NCI-H2081 (cell line): Measurements from ENCODE around the gene SMG6.

Experiments
- DNase-seq, 2 experiments: peaks; one replicate each; lab custom pipeline; 2025; lab: John Stamatoyannopoulos, UW

Gene SMG6

DNA sequence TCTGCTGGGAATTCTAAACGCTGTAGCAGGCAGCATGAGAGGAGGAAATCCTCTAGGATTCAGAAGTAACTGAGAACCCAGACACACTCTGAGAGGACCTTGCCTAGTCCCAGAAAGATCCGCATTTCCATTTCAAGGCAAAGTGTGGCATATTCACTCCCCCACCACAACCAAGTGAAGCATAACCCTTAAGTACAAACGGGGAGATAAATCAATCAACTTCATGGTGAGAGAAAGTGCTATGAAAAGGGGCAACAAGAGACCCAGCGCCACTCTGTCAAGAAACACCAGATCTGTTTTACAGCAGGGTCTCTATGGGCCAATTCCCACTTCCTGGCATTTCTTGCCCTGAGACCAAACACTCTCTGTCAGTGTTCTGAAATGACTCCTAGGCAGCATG is 68.3 kb downstream of the SMG6 start:
- no peak for DNase-seq

DNA sequence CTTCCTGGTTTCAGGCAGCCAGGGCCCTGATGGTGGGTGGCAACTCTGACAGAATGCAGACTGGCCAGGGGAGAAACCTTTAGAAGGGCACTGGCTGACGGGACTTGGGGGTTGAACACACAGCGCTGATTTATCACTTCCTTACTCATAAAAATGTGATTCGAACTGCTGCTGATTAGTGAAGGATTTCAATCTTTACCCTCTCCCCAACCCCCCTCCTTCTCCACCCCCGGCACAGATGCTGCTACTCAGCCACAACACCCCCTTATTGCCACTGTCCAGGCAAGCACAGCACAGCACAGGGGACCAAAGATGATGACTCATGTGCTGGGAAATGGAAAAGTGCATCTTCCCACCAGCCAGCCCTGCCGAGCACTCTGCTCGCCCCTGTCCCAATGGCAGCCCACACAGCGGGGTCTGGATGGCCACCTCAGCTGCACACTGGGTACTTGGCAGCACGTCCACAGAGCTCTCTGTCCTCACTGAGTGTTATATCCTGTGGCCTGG is 70.1 kb downstream of the SMG6 start:
- no peak for DNase-seq

DNA sequence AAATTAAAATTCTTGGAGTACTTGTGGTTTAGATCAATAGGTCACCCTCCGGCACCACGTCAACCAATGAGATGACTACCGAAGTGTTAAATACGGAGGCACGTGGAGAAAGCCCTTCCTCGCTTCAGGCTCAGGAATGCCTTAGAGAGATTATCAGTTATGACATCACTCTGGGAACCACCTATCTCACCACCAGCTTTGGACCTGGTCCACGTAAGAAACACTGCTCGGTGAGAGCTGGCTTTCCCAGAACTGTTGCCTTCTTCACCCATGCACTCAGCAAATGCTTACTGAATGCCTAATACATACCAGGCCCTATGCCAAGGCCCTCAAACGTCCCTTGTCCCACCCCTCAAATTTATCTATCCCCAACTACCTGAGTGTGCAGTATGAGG is 71.3 kb downstream of the SMG6 start:
- no peak for DNase-seq

GRCh38 chr17:2230877-2231276 is 72.7 kb downstream of the SMG6 start:
- no peak for DNase-seq

DNA sequence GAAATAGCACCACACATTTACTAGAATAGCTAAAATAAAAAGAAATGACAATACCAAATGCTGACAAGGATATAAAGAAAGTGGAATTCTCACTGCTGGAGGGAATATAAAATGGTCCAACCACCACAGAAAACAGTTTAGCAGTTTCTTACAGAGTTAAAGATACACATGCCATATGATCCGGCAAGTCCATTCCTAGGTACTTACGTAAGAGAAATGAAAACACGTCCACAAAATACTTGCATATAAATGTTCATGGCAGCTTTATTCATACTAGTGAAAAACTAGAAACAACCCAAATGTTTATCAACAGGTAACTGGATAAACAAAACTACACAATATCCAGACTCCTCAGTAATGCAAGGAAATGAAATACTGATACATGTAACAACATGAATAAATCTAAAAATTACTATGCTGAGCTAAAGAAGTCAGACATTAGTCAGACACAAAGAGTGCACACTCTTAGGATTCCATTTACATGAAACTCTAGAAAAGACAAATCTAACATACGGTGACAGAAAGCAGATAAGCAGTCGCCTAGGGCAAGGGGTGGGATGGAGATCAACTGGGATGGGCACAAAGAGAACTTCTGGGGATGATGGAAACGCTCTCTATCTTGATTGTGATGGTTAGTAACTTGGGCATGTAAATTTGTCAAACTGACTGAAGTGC is 76.4 kb downstream of the SMG6 start:
- DNase-seq = no peak

GRCh38 chr17:2223617-2223927 is 80.0 kb downstream of the SMG6 start:
- no peak for DNase-seq

- DNase-seq = no peak
Measured at GRCh38 chr17:2222901-2223616, 80.5 kb downstream of the SMG6 start.

DNA sequence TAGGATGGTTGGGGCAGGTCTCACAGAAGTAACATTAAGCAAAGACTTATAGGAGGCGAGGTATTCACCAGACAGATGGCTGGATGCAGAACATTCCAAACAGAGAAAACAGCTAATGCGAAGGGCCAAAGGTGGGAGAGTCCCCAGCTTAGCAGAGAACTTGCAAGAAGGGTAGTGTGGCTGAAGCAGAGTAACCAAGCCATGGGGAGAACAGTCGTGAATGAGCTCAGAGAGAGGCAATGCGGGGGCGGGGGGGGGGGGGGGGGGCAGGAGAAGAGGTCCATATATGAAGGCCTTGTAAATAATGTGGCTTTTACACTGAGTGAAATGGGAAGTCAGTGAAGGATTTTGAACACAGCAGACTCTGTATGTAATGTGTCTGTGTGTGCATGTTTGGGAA is 81.3 kb downstream of the SMG6 start:
- DNase-seq = no peak

- DNase-seq = no peak
Measured at GRCh38 chr17:2218426-2218825, 85.2 kb downstream of the SMG6 start.

DNA sequence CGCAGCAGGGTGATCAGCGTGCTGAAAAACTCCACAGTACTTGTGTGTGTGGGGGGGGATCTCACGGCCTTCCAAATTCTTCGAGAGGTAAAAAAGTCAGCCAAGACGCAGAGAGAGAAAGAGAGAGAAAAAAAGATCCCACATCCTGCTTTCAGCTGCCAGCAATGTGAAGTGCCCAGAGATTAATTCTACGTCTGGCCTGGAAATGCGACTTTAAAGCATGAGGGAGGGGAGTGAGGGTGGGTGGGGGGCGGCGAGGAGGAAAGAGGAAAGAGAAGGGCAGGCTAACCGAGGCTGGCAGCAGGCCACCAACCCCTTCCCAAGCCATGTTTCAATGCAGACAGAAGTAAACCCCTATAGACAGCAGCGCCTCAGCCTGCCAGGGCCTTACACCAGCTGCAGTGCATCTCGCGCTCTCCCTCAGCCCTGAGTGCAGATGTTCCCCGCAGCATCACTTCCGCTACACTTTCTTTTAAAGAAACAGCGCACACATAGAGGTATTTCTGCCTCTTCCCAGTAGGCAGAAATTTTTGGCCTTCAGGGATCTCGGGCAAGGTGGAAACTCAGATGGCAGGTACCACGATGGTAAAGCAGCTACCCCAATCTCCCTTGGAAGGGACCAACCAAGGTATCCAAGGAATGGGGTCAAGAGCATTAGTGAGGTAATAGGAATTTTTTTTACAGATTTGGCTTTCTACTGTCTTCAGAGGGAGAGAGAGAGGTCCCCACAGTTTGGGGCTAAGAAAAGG is 87.8 kb downstream of the SMG6 start:
- DNase-seq = no peak

DNA sequence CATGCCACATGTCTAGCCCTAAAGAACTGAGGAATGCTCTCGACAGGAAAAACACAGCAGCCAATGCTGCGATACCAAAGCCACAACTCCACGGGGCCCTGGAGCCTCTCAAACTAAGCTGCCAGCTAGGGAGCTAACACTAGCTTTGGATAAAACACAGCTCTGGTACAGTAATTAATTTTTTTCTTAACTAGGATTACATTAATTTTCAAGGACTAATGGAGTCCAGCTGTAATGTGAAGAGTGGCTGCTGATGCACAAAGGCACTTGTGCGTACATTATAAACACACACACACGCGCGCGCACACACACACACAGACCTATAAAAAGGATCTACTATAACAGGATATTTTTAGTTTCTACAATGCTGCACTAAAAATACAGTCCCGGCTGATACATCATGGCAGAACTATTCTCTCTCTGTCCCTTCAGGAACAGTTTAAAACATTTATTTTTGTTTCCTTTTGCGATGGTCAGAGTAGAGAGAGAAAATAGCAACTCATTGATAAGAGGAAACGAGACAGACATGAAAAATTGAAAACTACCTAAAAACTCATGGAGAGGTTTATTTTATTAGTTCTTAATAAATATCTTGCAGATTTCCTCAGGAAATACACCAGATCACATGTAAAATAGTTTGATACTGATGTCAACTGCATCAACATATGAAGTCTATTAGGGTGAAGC is 88.5 kb downstream of the SMG6 start:
- no peak for DNase-seq

DNA sequence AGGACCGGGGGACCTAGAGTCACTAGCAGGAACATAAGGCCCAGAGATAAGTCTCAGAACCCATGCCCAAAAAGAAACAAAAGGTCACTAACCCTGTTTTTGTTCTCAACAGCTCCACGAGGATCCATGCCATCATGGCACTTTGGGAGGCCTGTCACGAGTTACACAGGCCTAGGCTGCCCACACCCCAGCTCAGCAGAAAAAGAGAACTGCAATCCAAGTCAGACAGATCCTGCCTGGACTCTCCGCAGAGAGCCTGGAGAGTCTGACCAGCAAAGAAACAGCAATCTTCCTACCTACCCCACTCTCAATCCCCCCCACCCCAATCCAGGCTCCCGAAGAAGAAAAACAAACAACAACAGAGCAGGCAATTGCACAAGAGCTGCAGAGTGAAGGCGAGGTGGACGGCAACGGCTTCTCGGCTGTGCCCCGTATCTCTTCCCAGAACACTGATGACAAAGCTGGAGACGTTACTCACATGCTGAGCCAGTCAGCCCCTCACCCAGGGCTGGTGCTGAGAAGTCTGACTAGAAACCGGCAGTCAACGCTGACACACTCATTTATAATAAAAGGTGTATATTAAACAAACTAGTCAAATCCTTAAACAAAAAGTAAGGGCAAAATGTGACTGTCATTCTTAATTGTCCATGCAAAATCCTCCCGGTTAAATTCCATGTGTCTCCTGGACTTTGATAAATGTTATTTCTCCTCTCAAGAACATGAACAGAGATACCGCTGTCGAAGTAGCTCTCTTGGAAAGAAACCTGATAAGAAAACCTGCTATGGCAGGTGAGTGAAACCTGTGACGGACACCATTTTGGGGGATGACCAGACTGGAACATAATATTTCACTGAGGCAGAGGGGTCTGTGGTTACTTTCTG is 89.3 kb downstream of the SMG6 start:
- DNase-seq = no peak

GRCh38 chr17:2213291-2213960 is 90.2 kb downstream of the SMG6 start:
- DNase-seq = peak in 1 of 2 experiments; percentile 14

DNA sequence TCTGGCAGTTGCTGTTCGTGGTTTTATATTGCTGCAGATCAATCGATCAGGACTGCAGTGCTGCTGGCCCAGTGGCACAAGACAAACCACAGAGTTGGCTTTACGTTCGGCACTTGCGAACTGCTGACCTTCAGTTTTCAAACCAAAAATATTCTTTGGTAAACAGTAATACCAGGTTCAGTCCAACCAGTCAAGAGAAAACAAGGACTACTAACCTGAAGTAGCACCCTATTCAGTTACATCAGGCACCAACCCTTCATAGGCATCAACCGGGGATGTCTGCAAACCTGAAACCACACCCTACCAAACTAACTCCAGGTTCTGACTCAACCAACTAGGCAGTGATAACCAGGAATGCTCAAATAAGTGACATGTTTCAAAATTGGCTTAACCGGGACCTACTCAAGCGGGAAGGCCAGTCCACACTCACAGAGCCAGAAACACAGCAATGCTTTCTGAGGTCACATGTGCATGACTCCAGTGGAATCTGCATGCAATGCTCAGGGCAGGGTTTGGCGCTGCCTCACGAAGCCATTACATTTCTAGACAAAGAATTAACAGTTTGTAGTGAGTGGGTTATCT is 91.1 kb downstream of the SMG6 start:
- DNase-seq = no peak

- DNase-seq = no peak
Measured at GRCh38 chr17:2211661-2212399, 91.8 kb downstream of the SMG6 start.

DNA sequence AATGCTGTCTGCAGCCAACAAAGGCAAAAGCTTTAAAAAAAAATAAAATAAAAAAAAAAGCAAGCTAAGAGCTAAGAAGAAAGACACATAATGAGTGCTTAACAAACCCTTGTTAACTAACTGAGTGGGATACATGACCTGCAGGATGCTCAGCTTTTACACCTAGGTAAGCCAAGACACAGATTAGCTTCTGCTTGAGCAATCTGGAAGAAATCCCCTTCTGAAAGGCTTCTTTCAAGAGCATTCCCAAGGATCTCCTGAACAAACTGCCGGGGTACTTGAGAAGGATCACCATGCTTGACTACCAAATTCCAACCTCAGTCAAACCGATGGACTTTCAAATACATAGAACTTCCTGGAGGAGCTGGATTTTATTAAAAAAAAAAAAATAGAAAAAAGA is 92.9 kb downstream of the SMG6 start:
- DNase-seq = no peak

GRCh38 chr17:2207815-2208515 is 95.6 kb downstream of the SMG6 start:
- no peak for DNase-seq

DNA sequence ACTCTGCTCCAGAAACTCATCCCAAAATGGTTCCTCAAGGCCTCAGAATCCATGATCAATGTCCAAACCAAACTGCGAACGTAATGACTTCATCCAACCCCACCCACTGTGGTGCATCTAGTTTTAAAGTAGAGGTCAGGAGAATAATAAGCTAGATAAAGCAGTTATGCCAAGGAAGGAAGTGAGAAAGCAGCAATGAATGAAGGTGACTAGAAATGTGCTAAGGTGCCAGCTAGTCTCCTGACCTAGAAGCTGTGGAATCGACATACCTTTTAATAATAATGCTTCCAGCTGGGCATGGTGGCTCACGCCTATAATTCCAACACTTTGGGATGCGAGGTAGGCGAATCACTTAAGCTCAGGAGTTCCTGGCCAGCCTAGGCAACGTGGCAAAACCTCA is 99.2 kb downstream of the SMG6 start:
- DNase-seq = no peak

- DNase-seq = no peak
Measured at GRCh38 chr17:2203818-2204217, 99.8 kb downstream of the SMG6 start.
